T-cell (primary cell): ENCODE data around the gene GABARAP. TPM values are rescaled to one million over a fixed set of nuclear protein-coding genes. Genes with fewer than 3 reads are reported as not detected.

Experiments used
- ATAC-seq, 4 experiments: fragments of 200-7000 bp in 3 of 4; fragments of 150-1000 bp in 1 of 4; cut with Tn5 transposase; replicated peaks in 1 of 4; 1 replicate in 3 of 4; 2 replicates in 1 of 4; pipeline ENCODE4 v1.10.0; 2021; ENCODE audit warnings: moderate library complexity in 3 of 4, mild to moderate bottlenecking in 2 of 4, moderate number of reproducible peaks in 1 of 4
- CTCF ChIA-PET, 2 donors: fragments of 300-600 bp; sonication (Branson Sonifier 250); formaldehyde crosslinking; loops; one replicate each; lab custom pipeline; 2022; ENCODE audit warnings: antibody characterized with exemption in 2 of 2; lab: Charles Lee
- POLR2A ChIA-PET, 2 donors: fragments of 300-600 bp; sonication (Branson Sonifier 250); formaldehyde crosslinking; loops; one replicate each; lab custom pipeline; 2022; ENCODE audit warnings: antibody characterized with exemption in 2 of 2; lab: Charles Lee
- DNase-seq, 35 experiments: peaks; one replicate each; pipeline versions ENCODE4 v3.0.0 to v3.0.0-alpha.2; 2013 to 2023
- H3K27ac ChIP-seq: one replicate; pipeline ENCODE4 v1.5.1; 2013; ENCODE audit warnings: low read length
- H3K27me3 ChIP-seq, 2 experiments: replicated peaks in 1 of 2; 1 replicate in 1 of 2; 2 replicates in 1 of 2; pipeline versions ENCODE4 v1.6.1 to v1.7.0; 2013; ENCODE audit warnings: low read length in 1 of 2, mixed read lengths in 1 of 2; ENCODE audit not compliant: control insufficient read depth in 2 of 2, insufficient read depth in 2 of 2; ENCODE audit errors: extremely low read depth in 1 of 2
- H3K36me3 ChIP-seq, 2 donors: 1 replicate in 1 of 2; 2 replicates in 1 of 2; pipeline versions ENCODE4 v1.6.1 to v1.7.0; 2013; ENCODE audit warnings: low read length in 1 of 2; ENCODE audit not compliant: control insufficient read depth in 2 of 2, insufficient read depth in 1 of 2; ENCODE audit errors: extremely low read depth in 1 of 2
- H3K4me1 ChIP-seq, 2 experiments: 1 replicate in 1 of 2; 2 replicates in 1 of 2; pipeline versions ENCODE4 v1.6.1 to v1.7.0; 2013; ENCODE audit warnings: low read length in 2 of 2, mixed read lengths in 1 of 2; ENCODE audit not compliant: insufficient read depth in 2 of 2, control insufficient read depth in 1 of 2; ENCODE audit errors: extremely low read depth in 1 of 2
- H3K4me3 ChIP-seq, 2 donors: 1 replicate in 1 of 2; 2 replicates in 1 of 2; pipeline versions ENCODE4 v1.5.1 to v1.7.0; 2013; ENCODE audit warnings: mild to moderate bottlenecking in 2 of 2, low read length in 1 of 2, moderate library complexity in 1 of 2; ENCODE audit not compliant: control insufficient read depth in 1 of 2; ENCODE audit errors: extremely low read depth in 1 of 2
- H3K9me3 ChIP-seq: 2 replicates; pipeline ENCODE4 v1.7.0; 2013
- H3K27ac Mint-ChIP-seq, 2 donors: one replicate each; pipeline ENCODE4 v1.8.0; 2020 to 2021; ENCODE audit warnings: mild to moderate bottlenecking in 2 of 2, mixed read lengths in 2 of 2
- H3K27me3 Mint-ChIP-seq, 2 donors: one replicate each; pipeline ENCODE4 v1.8.0; 2021 to 2022; ENCODE audit warnings: mixed read lengths in 2 of 2
- H3K36me3 Mint-ChIP-seq: one replicate; pipeline ENCODE4 v1.8.0; 2021; ENCODE audit warnings: mixed read lengths
- H3K4me1 Mint-ChIP-seq, 3 donors: one replicate each; pipeline ENCODE4 v1.8.0; 2020 to 2022; ENCODE audit warnings: mixed read lengths in 3 of 3, mild to moderate bottlenecking in 1 of 3
- H3K4me3 Mint-ChIP-seq, 3 donors: one replicate each; pipeline ENCODE4 v1.8.0; 2020 to 2022; ENCODE audit warnings: mild to moderate bottlenecking in 3 of 3, mixed read lengths in 3 of 3, moderate library complexity in 3 of 3
- H3K9me3 Mint-ChIP-seq, 3 donors: one replicate each; pipeline ENCODE4 v1.8.0; 2020 to 2022; ENCODE audit warnings: mixed read lengths in 3 of 3
- WGBS: methylation state at CpG from one replicate; pipeline ENCODE4 v1.1.5; 2013; ENCODE audit warnings: missing lambda C conversion rate; ENCODE audit not compliant: insufficient coverage; 5-methylcytosine and 5-hydroxymethylcytosine counted together
- total RNA-seq, 35 experiments: library from RNA in 6 of 35; stranded (reverse) in 6 of 35; fragments of 120-200 nt in 1 of 35; gene quantifications; one replicate each; pipeline versions ENCODE4 v1.2.1 to v1.2.4 and lab custom pipeline; 2013 to 2026

GABARAP gene
- total RNA-seq, 5 donors from 2014 or later (not counting 1 experiment from before 2014, with no cell fraction given): 197 to 278 (median 276) TPM

- peaks cover 62 to 68% (median 64%) of the 10 kb centered on the region in 3 donors for H3K4me1 Mint-ChIP-seq
- H3K27me3 Mint-ChIP-seq: no peaks in the 10 kb centered on the region
- peak overlapping the region; percentile 55 to 92 for H3K27ac Mint-ChIP-seq
- WGBS: 81% methylated on average over 9 of the region's 22 CpGs
- no peaks in the 10 kb centered on the region for H3K9me3 ChIP-seq
- no peak overlapping the region for H3K27ac ChIP-seq
- H3K36me3 ChIP-seq: peaks cover 0 to 30% of the 10 kb centered on the region in 2 donors
- ChIA-PET CTCF (no interaction called here), POLR2A (no interaction called here)
- no peak for ATAC-seq
- H3K4me3 ChIP-seq: no peak overlapping the region
- H3K9me3 Mint-ChIP-seq: no peaks in the 10 kb centered on the region
- DNase-seq: no peak
- H3K4me3 Mint-ChIP-seq: peak overlapping the region; percentile 36 to 99 (median 91)
- H3K27me3 ChIP-seq: no peaks in the 10 kb centered on the region
- H3K4me1 ChIP-seq: peaks cover 18 to 62% of the 10 kb centered on the region in 2 experiments
- H3K36me3 Mint-ChIP-seq: peaks cover 25% of the 10 kb centered on the region
These were observed 6.3 kb downstream of the GABARAP start for GRCh38 chr17:7235693-7236665.

- Histone ChIP-seq H3K27me3 (no peaks in the 10 kb centered on the region), H3K36me3 (peaks cover 3 to 34% of the 10 kb centered on the region in 2 donors), H3K4me1 (peaks cover 11 to 48% of the 10 kb centered on the region in 2 experiments), H3K4me3 (peak within 1 kb of the TSS; percentile 55 to 67), H3K27ac (peak within 1 kb of the TSS; percentile 35), H3K9me3 (no peaks in the 10 kb centered on the region)
- ATAC-seq (peak; percentile 54 to 68 (median 58)), DNase-seq (peak; percentile 81 to 97 (median 93))
- Mint-ChIP-seq H3K9me3 (no peaks in the 10 kb centered on the region), H3K27me3 (no peaks in the 10 kb centered on the region), H3K4me3 (peak within 1 kb of the TSS; percentile 89 to 99 (median 91)), H3K36me3 (peaks cover 26% of the 10 kb centered on the region), H3K4me1 (peaks cover 51 to 57% (median 54%) of the 10 kb centered on the region in 3 donors), H3K27ac (peak within 1 kb of the TSS; percentile 90 to 92)
- POLR2A ChIA-PET: interaction anchor here (0.6 to 0.7 kb wide), 4 partner anchors 8 to 920 kb away, joined by 3 to 10 read pairs (median 3); partner anchors contain the start of gene GABARAP (in 1 of the 2)
- CTCF ChIA-PET: interaction anchor here (0.6 to 1.5 kb wide), 2 partner anchors 15 to 101 kb away, joined by 3 to 7 read pairs; partner anchors contain the start of genes ACADVL (in 1 of the 2) and DLG4 (in 1 of the 2)
- WGBS: under 1% methylated on average over 63 of the region's 72 CpGs
These were observed 7.9 kb downstream of the GABARAP start, which contains the start of gene DVL2 for GRCh38 chr17:7234083-7234951. Gene DVL2, minus strand, starts transcription at chr17:7234517. Its CDS starts 255 bp downstream, at chr17:7234262.

- Histone ChIP-seq H3K36me3 (peaks cover 8 to 41% of the 10 kb centered on the region in 2 donors), H3K27ac (peak overlapping the region; percentile 35), H3K9me3 (no peaks in the 10 kb centered on the region), H3K27me3 (no peaks in the 10 kb centered on the region), H3K4me1 (peaks cover 11 to 48% of the 10 kb centered on the region in 2 experiments), H3K4me3 (peak overlapping the region; percentile 55 to 67)
- Mint-ChIP-seq H3K4me1 (peaks cover 51 to 57% (median 54%) of the 10 kb centered on the region in 3 donors), H3K36me3 (peaks cover 29% of the 10 kb centered on the region), H3K27me3 (no peaks in the 10 kb centered on the region), H3K9me3 (no peaks in the 10 kb centered on the region), H3K4me3 (peak overlapping the region; percentile 89 to 99 (median 91)), H3K27ac (peak overlapping the region; percentile 90 to 92)
- ATAC-seq (no peak), DNase-seq (no peak)
- WGBS: 7% methylated on average over 9 of the region's 9 CpGs
- CTCF ChIA-PET: no interaction called here
- POLR2A ChIA-PET: interaction anchor here (0.6 to 0.7 kb wide), 3 partner anchors 9 to 920 kb away, joined by 3 read pairs; partner anchors contain the start of gene GABARAP (in 1 of the 2)
These were observed 8.6 kb downstream of the GABARAP start for GRCh38 chr17:7233701-7234082.

- Histone ChIP-seq H3K4me1 (peaks cover 11 to 42% of the 10 kb centered on the region in 2 experiments), H3K27ac (no peak overlapping the region), H3K9me3 (no peaks in the 10 kb centered on the region), H3K36me3 (peaks cover 12 to 55% of the 10 kb centered on the region in 2 donors), H3K27me3 (no peaks in the 10 kb centered on the region), H3K4me3 (no peak overlapping the region)
- ChIA-PET POLR2A (interaction anchor here in 1 of 2 donors (0.6 kb wide), 1 partner anchor 23 kb away, joined by 5 read pairs; no protein-coding TSS in a partner anchor), CTCF (interaction anchor here in 1 of 2 donors (1.4 kb wide), 1 partner anchor 11 kb away, joined by 3 read pairs; no protein-coding TSS in a partner anchor)
- Mint-ChIP-seq H3K36me3 (peaks cover 33% of the 10 kb centered on the region), H3K9me3 (no peaks in the 10 kb centered on the region), H3K27ac (no peak overlapping the region), H3K4me3 (peak overlapping the region; percentile 17 to 99 (median 50)), H3K27me3 (no peaks in the 10 kb centered on the region), H3K4me1 (peaks cover 49 to 52% (median 50%) of the 10 kb centered on the region in 3 donors)
- ATAC-seq (no peak), DNase-seq (no peak)
- WGBS: 96% methylated on average over 3 of the region's 5 CpGs
These were observed 10.1 kb downstream of the GABARAP start for GRCh38 chr17:7232114-7232513.

- ChIA-PET POLR2A (no interaction called here), CTCF (no interaction called here)
- H3K27me3 Mint-ChIP-seq: no peaks in the 10 kb centered on the region
- ATAC-seq (no peak), DNase-seq (no peak)
- Histone ChIP-seq H3K27me3 (no peaks in the 10 kb centered on the region), H3K36me3 (peaks cover 12 to 59% of the 10 kb centered on the region in 2 donors), H3K4me1 (peaks cover 3 to 16% of the 10 kb centered on the region in 2 experiments), H3K4me3 (no peak overlapping the region), H3K9me3 (no peaks in the 10 kb centered on the region), H3K27ac (no peak overlapping the region)
- H3K4me1 Mint-ChIP-seq: peaks cover 27 to 29% (median 27%) of the 10 kb centered on the region in 3 donors
- WGBS: 100% methylated on average over 5 of the region's 19 CpGs
- no peak overlapping the region for H3K27ac Mint-ChIP-seq
- no peaks in the 10 kb centered on the region for H3K9me3 Mint-ChIP-seq
- H3K36me3 Mint-ChIP-seq: peaks cover 25% of the 10 kb centered on the region
- H3K4me3 Mint-ChIP-seq: no peak overlapping the region
These were observed 12.7 kb downstream of the GABARAP start for GRCh38 chr17:7229504-7229903.
